ENCODE measurements around the gene KRTAP10-10.
"Not testable (repeated sequence)": the region's sequence is repeated elsewhere in the genome, so short reads cannot be mapped to it uniquely, and the experiment has no call there.

The KRTAP10-10 gene

DNA sequence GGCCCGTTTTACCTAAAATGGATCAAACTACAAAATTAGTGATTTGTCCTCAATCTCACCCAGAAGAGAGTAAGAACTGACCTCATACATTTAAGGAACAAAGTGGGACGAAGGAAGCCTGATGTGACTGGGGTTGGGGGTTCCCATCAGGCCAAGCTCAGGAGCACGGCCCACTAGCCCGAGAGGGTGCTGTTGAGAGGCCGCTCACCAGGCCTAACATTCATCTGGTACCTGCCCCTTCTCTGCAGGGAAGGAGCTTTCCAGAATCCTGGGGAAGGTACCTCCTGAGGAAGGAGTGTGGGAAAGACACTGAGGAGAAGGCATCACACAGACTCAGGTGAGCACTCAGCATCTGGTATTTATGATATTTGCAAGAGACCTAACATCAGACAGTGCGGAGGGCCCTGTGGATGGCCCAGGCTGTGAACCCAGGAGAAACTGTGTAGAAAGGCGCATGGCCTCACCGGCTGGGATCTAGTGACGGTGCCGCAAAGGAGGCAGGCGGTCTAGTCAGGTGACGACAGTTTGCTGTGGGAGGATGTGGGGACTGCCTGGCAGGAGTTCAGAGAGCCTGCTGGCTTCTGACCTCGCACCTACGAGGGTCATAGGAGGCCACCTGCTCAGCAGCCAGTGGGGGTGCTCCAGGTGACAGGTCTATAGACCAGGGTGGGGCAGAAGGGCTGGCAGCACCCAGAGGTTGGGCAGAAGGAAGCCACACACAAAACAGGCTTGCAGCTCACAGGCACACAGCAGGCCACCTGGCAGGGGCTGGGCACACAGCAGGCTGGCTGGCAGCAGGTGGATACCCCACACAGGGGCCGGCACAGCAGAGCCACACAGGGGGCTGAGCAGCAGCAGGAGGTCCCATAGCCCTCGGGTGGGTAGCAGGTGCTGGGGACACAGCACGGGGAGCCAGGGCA lies 16.8 kb downstream of the KRTAP10-10 start:
- DNase-seq = peak in 3 of 5 experiments; percentile 58 to 91 (median 77)

GRCh38 chr21:44654576-44655175 lies 17.5 kb downstream of the KRTAP10-10 start, which contains the start of gene KRTAP12-4:
Gene KRTAP12-4, minus strand, starts transcription at chr21:44654659. Its CDS starts 45 bp downstream, at chr21:44654614.
- DNase-seq = peak in 1 of 5 experiments; percentile 47

GRCh38 chr21:44656868-44657267 lies 19.7 kb downstream of the KRTAP10-10 start:
- DNase-seq = no peak

- peak in 3 of 5 experiments; percentile 44 to 92 (median 89) for DNase-seq
These were observed 20.7 kb downstream of the KRTAP10-10 start, which contains the start of gene KRTAP12-3 for GRCh38 chr21:44657635-44658540. Gene KRTAP12-3, plus strand, starts transcription at chr21:44657932. Its CDS starts 48 bp downstream, at chr21:44657980.

- DNase-seq = no peak
These were observed 21.4 kb downstream of the KRTAP10-10 start for GRCh38 chr21:44658541-44658910.

DNA sequence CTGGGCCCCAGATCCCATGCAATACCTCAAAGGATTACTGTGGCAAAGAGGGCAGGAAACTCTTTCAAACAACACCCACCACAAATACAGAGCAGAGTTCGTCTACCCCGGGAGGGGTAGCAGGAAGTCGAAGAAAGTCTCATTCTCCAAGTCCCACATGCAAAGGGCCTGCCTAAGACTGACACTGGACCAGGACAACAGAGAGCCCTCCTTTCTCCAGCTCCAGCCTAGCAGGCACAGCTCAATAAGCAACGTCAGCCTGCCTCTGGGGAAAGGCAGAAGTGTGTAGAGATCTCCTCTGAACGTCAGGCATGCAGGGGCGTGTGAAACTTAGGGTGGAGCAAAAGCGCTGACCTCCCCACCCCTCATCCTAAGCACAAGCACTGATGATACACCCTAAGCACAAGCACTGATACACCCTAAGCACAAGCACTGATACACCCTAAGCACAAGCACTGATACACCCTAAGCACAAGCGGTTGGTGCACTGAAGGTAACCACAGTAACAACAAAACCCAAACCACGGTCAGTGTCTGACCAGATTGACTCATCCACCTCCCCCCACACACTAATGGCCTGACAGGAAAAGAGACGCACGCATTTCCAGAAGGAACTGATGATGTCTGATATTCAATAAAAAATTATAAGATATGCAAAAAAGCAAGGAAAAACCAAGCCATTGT lies 21.9 kb downstream of the KRTAP10-10 start:
- DNase-seq = peak in 2 of 5 experiments; percentile 44 to 73

- DNase-seq = not testable (repeated sequence)
These were observed 24.4 kb downstream of the KRTAP10-10 start for GRCh38 chr21:44661567-44661966.

GRCh38 chr21:44664691-44665090 lies 27.5 kb downstream of the KRTAP10-10 start:
- DNase-seq = no peak

DNA sequence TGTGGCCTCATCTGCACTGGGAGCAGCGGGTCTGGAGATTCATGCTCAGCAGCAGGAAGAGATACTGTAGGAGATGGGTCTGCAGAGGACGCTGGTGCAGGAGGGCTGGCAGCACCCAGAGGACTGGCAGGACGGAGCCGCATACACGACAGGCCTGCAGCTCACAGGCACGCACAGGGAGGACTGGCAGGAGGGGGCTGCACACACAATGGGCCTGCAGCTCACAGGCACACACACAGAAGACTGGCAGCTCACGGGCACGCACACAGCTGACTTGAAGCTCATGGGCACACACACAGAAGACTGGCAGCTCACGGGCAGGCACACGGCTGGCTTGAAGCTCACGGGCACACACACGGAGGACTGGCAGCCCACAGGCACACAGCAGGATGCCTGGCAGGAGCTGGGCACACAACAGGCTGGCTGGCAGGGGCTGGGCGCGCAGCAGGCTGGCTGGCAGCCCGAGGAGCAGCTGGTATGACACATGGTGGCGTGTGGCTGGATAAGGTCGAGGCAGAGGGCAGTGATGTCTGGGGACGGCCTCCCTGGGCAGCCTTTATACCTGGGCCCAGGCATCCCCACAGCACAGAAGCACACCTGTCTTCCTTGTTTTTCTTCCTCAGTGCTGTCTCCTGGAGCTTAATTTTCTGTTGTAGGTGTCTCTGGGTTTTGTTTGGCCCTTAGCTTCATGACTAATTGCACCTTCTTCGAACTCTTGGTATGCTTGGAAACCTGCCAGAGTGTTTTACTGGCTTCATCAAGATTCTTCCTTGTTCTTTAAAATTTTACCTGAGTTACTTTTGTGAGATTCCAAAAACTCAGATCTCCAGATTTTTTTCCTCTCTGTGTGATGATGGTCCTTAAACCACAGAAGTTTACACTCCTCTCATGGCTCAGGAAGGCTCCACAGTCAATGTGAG lies 29.5 kb downstream of the KRTAP10-10 start, which contains the start of gene KRTAP12-2:
TSS of gene KRTAP12-2 (minus strand) at position 527 of the 920 bp plus-strand sequence. CDS start at position 486, 41 bp downstream.
- DNase-seq = no peak

GRCh38 chr21:44667612-44668011 lies 30.5 kb downstream of the KRTAP10-10 start:
- no peak for DNase-seq

GRCh38 chr21:44670642-44671432 lies 33.7 kb downstream of the KRTAP10-10 start:
- no peak for DNase-seq

- DNase-seq = no peak
These were observed 34.8 kb downstream of the KRTAP10-10 start for GRCh38 chr21:44671911-44672310.

DNA sequence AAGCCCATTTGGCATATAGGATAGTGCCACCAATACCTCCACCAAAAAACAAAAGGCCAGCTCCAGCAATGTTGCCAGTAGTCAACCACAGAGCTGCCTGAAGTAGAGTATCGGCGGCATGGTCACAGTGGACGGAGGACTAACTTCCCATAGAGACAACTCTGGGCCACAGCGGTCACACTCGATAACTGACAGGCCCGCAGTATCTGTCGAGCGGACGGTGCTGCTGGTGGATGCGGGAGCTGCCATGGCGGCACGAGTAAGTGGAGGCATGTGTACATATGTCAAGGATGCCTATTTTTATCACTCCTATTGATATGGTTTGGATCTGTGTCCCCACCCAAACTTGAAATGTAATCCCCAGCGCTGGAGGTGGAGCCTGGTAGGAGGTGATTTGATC lies 40.7 kb downstream of the KRTAP10-10 start:
- no peak for DNase-seq

DNA sequence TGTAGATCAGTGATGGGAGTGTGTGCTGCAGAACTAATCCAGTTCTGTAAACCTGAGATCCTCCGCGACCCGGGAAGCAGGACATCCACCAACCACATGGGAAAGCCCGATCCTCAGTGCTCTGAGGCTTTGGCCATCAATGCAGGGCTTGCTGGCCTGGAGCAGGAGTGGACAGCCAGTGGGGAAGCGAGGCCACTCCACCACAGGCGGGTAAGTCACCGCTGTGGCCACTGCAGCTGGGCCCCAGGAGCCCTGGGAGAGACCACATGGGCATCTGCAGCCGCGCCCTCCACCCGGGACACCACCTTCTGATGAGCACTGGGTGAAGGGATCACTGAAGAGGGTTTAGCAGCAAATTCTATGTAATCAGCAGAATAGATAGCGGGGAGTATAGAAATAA lies 44.0 kb downstream of the KRTAP10-10 start:
- DNase-seq = no peak

DNA sequence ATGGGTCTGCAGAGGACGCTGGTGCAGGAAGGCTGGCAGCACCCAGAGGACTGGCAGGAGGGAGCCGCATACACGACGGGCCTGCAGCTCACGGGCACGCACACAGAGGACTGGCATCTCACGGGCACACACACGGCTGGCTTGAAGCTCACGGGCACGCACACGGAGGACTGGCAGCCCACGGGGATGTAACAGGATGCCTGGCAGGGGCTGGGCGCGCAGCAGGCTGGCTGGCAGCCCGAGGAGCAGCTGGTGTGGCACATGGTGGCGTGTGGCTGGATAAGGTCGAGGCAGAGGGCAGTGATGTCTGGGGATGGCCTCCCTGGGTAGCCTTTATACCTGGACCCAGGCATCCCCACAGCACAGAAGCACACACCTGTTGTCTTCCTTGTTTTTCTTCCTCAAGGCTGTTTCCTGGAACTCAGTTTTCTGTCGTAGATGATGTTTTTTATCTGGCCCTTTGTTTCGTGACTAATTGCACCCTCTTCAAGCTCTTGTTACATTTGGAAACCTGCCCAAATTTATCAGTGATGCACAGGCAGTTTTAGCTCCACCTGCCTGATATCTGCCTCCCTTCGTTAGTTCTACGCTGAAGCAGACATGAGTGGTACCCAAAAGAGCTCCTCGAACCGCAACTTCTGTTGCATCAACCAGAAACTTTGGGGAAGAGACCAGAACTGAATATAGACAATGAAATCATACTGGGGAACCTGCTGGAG lies 44.9 kb downstream of the KRTAP10-10 start, which contains the start of gene KRTAP12-1:
TSS of gene KRTAP12-1 (minus strand) at position 303 of the 719 bp plus-strand sequence. CDS start at position 263, 40 bp downstream.
- no peak for DNase-seq

GRCh38 chr21:44682580-44683151 lies 45.5 kb downstream of the KRTAP10-10 start:
- DNase-seq = no peak

GRCh38 chr21:44684077-44684476 lies 46.9 kb downstream of the KRTAP10-10 start:
- no peak for DNase-seq

DNA sequence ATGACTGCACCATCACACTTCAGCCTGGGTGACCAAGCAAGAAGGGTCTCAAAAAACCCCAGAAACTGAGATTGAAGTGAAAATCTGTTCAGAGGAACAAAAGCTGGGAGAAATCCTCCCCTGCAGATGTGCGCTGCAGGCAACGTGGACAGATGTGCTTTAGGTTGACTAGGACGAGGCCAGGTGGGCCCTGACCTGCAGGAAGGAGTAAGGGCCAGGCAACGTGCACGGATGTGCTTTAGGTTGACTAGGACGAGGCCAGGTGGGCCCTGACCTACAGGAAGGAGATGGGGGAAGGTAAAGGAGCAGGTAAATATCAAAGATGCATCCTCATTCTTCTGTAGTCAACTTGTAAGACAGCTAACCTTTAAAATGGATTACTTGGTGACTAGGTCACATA lies 47.3 kb downstream of the KRTAP10-10 start:
- DNase-seq = no peak

DNA sequence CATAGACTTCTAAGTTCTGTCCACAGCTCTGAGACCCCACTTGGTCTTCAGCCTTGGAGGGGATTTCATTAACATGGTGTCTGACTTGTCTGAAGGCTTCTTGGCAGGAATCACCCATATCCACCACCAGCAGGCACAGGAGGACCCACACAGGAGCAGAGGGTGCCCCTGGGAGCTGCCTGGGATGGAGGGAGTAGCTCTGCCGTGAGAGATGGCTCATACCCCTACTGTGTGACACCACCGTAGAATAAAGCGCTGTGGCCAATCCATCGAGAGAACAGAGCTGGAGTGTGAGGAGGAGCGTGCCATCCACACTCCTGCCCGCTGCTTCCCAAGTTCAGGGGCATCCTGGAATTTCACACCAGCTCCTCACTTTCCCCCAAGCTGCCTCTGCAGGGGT lies 47.9 kb downstream of the KRTAP10-10 start:
- not testable (repeated sequence) for DNase-seq
